Measurements from ENCODE around the gene CHST11.
"Not testable (repeated sequence)": the region's sequence is repeated elsewhere in the genome, so short reads cannot be mapped to it uniquely, and the experiment has no call there.

Gene CHST11

GRCh38 chr12:104506676-104507401, 50.1 kb downstream of the CHST11 start:
- DNase-seq = peak; percentile 100

GRCh38 chr12:104507672-104508071, 50.9 kb downstream of the CHST11 start:
- peak; percentile 84 for DNase-seq

- no peak for DNase-seq
These were observed 52.2 kb downstream of the CHST11 start for GRCh38 chr12:104508752-104509446.

DNA sequence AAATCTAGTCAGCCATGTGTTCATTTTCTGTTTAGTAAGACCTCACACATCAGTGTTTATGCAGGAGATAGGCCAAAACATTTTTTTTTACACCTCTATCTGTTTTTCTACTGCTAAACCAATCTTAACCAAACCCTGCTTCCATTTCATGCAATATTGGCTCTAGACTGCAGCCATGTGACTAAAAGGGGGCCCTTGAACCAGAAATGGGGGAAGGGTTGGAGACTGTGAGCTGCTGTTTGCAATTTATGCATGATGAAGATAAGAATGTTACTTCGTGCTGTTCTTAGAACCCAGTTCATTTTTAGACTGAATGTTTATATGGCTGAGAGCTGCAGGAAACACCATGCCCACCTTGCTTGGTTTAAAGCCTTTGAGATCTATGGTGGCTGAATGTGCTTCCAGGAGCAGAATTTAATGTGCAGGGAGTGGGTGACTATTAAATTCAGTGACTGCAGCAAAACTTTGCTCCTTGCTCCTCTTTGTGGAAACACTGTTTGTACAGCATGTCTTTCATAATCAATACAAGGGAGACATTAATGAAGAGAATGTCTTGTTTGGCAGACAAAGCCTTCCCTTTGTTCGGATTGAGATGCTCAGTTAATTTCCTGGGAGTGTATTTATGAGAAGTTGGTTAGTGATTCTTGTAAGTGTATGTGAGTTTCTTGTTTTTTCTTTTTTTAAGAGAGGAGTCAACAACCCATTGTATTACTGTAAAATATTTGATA, 53.6 kb downstream of the CHST11 start:
- DNase-seq = no peak

DNA sequence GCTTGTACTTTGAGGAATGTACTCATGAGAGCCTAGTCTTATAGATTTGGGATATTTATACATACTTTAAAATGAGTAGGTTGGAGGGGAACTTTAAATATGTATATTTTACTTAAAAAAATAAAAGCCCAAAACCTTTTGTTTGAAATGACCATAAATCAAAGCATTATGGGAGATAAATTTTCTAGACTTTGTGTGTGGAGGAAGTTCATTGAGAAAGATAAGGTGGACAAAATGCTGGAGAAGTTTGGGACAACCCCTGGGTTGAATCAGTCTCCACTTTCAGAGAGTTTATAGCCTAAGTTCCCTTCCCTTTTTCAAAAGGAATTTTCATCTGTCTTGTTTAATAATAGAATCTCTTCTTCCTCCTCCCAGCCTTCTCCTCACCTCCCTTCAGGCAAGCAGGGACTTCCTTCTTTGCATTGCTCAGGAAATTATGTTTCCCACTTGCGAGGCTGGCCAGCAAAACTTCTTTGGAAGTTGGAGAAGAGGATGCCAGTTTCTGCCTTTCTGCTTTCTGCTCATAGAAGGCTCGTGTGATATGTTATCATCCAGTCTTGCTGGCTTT, 54.2 kb downstream of the CHST11 start:
- DNase-seq = no peak

DNA sequence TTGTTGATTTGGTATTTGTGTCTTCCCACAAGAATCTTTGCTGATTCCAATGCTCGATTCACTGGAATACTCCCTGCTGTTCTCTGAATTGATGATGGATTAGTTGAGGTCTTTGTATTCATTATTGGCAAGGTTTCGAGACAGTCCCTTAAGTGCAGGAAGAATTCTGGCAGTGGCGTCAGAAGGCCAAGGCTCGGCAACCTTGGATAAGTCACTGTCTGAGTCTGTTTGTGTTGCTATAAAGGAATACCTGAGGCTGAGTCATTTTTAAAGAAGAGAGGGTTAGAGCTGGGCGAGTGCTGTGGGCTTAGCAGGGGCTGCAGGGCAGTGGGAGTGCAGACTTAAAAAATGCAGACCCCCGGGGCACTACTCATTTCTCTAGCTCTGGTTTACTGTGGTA, 56.9 kb downstream of the CHST11 start:
- no peak for DNase-seq

DNA sequence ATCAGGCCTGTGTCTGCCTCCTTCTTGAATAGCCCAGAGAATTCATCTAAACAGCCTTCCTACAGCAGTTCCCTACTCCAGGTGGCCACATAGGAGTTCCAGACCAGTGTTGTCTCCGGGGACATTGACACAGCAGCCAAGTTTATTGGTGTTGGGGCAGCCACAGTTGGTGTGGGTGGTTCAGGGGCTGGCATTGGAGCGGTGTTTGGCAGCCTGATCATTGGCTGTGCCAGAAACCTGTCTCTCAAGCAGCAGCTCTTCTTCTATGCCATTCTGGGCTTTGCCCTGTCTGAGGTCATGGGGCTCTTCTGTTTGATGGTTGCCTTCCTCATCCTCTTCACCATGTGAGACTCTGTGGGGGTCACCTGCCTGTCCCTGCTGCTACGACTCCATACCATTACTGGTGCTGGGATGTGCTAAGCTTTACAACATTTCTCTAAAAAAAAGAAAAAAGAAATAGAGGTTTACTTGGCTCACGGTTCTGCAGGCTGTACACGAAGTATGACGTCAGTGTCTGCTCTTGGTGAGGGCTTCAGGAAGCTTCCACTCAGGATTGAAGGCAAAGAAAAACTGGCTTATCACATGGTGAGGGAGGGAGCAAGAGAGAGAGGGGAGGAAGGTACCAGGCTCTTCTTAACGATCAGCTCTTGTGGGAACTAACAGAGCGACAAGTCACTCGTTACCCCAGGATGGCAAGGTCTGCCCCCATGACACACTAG, 57.5 kb downstream of the CHST11 start:
- DNase-seq = no peak

DNA sequence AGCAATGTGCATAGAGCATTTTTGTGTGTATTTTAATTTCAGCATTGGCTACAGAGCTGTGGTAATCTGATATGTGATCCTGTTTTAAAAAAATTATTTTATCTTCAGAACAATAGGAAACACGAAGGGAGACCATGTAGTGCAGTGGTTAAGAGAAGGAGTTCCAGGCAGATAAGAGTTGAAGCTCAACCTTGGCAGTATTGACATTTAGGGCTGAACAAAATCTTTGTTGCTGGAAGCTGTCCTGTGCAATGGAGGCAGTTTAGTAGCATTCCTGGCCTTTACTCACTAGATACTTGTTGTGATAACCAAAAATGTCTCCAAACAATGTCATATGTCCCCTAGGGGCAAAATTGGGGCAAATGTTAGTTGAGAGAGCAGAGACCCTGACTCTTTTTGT, 59.2 kb downstream of the CHST11 start:
- no peak for DNase-seq

- no peak for DNase-seq
These were observed 60.1 kb downstream of the CHST11 start for GRCh38 chr12:104516821-104517220.

GRCh38 chr12:104517880-104518279, 61.1 kb downstream of the CHST11 start:
- no peak for DNase-seq

DNA sequence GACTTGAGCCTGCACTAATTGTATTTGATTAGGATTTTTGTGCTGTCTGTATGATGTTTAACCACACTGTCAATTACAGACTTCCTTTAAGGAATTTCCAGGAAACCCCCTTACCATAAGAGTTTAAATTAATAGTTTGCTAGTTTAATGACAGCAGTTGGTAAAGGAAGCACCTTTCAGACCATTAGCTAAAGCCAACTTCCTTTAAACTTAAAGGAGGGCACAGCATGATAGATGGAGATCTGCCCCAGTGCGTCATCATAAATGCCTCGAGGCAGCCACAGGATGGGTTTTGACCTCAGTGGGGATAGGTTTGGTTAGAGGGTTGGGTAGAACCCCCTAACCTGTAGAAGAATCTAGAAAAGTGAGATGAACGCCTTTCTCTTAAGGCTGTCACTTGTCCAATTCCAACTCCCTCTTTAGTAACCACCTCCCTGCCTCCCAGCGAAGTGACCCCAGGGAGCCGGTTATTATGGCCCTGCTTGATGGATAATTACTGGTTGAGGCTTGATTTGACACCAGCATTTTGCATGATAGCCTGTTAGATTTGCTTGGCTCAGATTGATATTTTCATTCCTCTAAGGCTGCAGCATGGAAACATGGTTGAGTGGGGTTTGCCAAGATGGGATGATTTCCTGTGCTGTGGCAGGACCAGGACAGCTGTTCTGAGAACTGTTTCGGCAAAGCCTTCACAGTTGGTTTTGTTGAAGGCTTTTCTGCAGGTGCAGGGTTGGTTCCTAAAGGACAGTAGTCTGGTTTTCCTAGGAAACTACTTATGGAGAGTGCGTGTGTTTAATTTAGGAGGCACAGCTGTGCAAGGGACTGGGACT, 62.7 kb downstream of the CHST11 start:
- DNase-seq = no peak

- DNase-seq = peak; percentile 61
These were observed 63.6 kb downstream of the CHST11 start for GRCh38 chr12:104520242-104520900.

- DNase-seq = no peak
These were observed 65.0 kb downstream of the CHST11 start for GRCh38 chr12:104521731-104522130.

- DNase-seq = peak; percentile 41
These were observed 66.4 kb downstream of the CHST11 start for GRCh38 chr12:104522985-104523722.

DNA sequence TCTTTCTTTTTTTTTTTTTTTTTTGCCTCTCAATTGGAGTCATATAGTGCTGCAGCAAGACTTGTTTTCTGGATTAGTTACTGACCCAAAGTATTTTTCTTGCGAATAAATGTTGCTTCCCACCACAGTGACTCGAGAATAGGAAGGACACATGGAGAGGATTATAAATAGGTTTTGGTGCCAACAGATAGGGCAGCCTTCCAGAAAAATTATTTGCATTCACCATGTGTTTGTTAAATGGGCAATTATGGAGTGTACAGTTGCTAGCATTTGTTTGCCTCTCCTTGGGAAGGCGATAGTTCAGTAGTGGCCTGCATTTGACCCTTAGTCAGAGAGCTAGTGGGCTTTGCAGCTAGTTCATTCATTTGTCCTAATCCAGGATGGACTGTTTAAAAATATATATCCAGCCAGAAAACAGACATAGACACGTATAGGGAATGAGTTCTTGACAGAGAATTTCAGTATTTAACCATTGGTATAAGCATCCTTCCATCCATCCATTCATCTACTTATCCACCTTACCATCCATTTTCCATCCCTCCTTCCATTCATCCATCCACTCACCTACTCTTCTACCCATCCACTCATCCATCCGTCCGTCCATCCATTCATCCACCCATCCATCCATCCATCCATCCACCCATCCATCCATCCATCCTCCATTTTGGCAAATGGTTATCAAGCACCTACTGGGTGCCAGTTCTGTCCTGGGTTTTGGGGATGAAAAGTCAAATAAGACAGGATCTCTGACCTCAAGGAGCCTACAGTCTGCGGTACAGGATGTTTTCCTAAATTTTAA, 67.5 kb downstream of the CHST11 start:
- peak; percentile 51 for DNase-seq

DNA sequence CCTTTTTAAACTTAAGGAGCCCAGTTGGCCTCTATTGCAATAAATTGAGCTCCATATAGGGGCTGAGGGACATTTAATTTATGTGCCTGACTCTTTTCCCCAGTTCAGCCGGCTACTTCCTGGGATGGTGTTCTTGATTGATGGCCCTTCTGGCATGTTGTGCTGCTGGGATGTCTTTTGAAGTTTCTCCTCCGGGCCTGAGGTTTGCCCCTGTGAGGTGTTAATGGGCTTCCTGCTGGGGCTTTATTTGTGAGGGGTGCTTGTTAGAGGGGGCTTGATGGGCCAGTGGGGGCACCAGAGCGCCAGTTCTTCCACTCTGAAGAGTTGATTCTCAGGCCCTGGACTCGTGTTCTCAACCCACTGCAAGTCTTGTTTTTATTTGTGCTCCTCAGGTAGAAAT, 69.6 kb downstream of the CHST11 start:
- no peak for DNase-seq

GRCh38 chr12:104526751-104527150, 70.0 kb downstream of the CHST11 start:
- no peak for DNase-seq

GRCh38 chr12:104527653-104528052, 70.9 kb downstream of the CHST11 start:
- not testable (repeated sequence) for DNase-seq

DNA sequence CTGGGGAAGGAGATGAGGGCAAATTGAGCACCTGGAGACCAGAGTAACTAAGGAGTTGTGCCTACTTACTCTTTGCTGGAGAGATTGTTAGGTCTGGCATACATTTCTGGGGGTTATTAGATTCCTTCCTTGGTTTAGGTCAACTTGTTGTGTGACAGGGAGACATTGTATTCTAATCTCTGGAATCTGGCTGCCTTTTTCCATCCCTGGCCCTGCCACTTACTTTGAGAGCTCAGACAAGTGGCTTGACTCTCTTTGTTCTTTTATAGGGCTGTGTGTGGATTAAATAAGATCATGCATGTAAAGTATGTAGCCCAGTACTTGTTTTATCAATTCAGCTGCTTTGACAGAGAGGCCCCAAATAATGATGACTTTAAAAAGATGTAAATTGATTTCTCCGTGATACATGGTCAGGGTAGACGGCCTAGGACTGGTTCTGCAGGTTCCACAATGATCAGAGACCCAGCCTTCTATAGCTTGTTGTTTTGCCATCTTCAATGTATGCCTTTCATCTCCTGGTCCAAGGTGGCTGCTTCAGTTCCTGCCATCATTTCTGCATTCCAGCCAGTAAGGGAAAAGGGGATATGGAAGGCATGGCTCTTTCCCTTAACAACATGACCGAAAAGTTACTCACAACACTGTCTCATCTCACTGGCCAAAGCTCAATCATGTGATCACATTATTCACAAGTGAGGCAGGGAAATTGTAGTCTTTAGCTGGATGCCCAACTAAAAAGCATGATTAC, 72.6 kb downstream of the CHST11 start:
- no peak for DNase-seq
